Measurements from ENCODE around the gene MYH1.

DNA sequence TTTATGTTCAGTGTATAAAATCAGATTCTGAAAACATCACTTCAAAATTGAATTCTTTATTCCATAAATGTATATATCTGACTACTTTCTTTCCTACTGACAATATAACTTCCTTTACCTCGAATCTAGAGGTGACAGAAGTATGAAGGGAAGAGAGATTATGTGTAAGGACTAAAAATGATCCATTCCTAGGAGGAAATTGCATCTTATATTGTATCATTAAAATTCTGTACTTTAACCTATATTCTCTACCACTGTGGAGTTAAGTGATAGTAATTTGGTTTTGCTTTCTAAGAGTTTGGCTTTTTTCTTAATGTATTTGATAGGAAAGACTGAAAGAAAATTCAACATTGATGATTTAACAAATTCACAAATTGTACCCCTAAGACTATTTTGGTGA, 60.4 kb downstream of the MYH1 start:
- no peak for TF ChIP-seq POLR2A (IDR thresholded peaks at IDR 0.05)
- TF ChIP-seq, protein P1, sequence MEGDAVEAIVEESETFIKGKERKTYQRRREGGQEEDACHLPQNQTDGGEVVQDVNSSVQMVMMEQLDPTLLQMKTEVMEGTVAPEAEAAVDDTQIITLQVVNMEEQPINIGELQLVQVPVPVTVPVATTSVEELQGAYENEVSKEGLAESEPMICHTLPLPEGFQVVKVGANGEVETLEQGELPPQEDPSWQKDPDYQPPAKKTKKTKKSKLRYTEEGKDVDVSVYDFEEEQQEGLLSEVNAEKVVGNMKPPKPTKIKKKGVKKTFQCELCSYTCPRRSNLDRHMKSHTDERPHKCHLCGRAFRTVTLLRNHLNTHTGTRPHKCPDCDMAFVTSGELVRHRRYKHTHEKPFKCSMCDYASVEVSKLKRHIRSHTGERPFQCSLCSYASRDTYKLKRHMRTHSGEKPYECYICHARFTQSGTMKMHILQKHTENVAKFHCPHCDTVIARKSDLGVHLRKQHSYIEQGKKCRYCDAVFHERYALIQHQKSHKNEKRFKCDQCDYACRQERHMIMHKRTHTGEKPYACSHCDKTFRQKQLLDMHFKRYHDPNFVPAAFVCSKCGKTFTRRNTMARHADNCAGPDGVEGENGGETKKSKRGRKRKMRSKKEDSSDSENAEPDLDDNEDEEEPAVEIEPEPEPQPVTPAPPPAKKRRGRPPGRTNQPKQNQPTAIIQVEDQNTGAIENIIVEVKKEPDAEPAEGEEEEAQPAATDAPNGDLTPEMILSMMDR (IDR thresholded peaks at IDR 0.05) = no peak

All from testis (tissue), 2 donors.